Dendritic cell treated with granulocyte-macrophage colony-stimulating factor and Interleukin-4, amounts not matched to agents 40 ng/mL and 50 ng/mL, for 4 days (primary cell): Measurements from ENCODE around the gene LRRN2.
"Not testable (repeated sequence)": the region's sequence is repeated elsewhere in the genome, so short reads cannot be mapped to it uniquely, and the experiment has no call there.

Experiments used
- H3K27ac Mint-ChIP-seq: one replicate; pipeline ENCODE4 v1.8.0; 2022; ENCODE audit warnings: mild to moderate bottlenecking, mixed read lengths
- H3K27me3 Mint-ChIP-seq: one replicate; pipeline ENCODE4 v1.8.0; 2022; ENCODE audit warnings: mild to moderate bottlenecking, mixed read lengths
- H3K36me3 Mint-ChIP-seq: one replicate; pipeline ENCODE4 v1.8.0; 2022; ENCODE audit warnings: low read depth, mixed read lengths
- H3K4me1 Mint-ChIP-seq: one replicate; pipeline ENCODE4 v1.8.0; 2022; ENCODE audit warnings: low read depth, mixed read lengths
- H3K4me3 Mint-ChIP-seq: one replicate; pipeline ENCODE4 v1.8.0; 2022; ENCODE audit warnings: mild to moderate bottlenecking, moderate library complexity, mixed read lengths
- H3K9me3 Mint-ChIP-seq: one replicate; pipeline ENCODE4 v1.8.0; 2022; ENCODE audit warnings: mixed read lengths
- intact Hi-C: fragments of 100-400 bp; cut with micrococcal nuclease; formaldehyde crosslinking; loops from one replicate; pipeline ENCODE4 v1.15.0; 2022

The LRRN2 gene

GRCh38 chr1:204575221-204576190 lies 110.0 kb downstream of the LRRN2 start:
- Mint-ChIP-seq H3K27me3 (no peaks in the 10 kb centered on the region), H3K36me3 (peaks cover 66% of the 10 kb centered on the region), H3K4me1 (peaks cover 16% of the 10 kb centered on the region), H3K9me3 (no peaks in the 10 kb centered on the region), H3K27ac (no peak overlapping the region), H3K4me3 (no peak overlapping the region)
- intact Hi-C loops, result no loop called here

- intact Hi-C loops, result no loop called here
- no peak overlapping the region for H3K4me3 Mint-ChIP-seq
- peaks cover 66% of the 10 kb centered on the region for H3K36me3 Mint-ChIP-seq
- no peaks in the 10 kb centered on the region for H3K9me3 Mint-ChIP-seq
- H3K27me3 Mint-ChIP-seq, result no peaks in the 10 kb centered on the region
- peaks cover 16% of the 10 kb centered on the region for H3K4me1 Mint-ChIP-seq
- no peak overlapping the region for H3K27ac Mint-ChIP-seq
Measured at GRCh38 chr1:204574865-204575163, 110.7 kb downstream of the LRRN2 start.

GRCh38 chr1:204574016-204574864 lies 111.3 kb downstream of the LRRN2 start:
- H3K36me3 Mint-ChIP-seq, result peaks cover 68% of the 10 kb centered on the region
- H3K27me3 Mint-ChIP-seq, result no peaks in the 10 kb centered on the region
- no peaks in the 10 kb centered on the region for H3K9me3 Mint-ChIP-seq
- intact Hi-C loops, result no loop called here
- no peak overlapping the region for H3K4me3 Mint-ChIP-seq
- peaks cover 15% of the 10 kb centered on the region for H3K4me1 Mint-ChIP-seq
- H3K27ac Mint-ChIP-seq, result no peak overlapping the region

- Mint-ChIP-seq H3K27ac (no peak overlapping the region), H3K9me3 (no peaks in the 10 kb centered on the region), H3K4me1 (peaks cover 5% of the 10 kb centered on the region), H3K4me3 (no peak overlapping the region), H3K36me3 (peaks cover 79% of the 10 kb centered on the region), H3K27me3 (no peaks in the 10 kb centered on the region)
- intact Hi-C loops, result no loop called here
Measured at GRCh38 chr1:204572923-204573922, 112.3 kb downstream of the LRRN2 start.

GRCh38 chr1:204571631-204572030 lies 113.9 kb downstream of the LRRN2 start:
- Mint-ChIP-seq H3K4me3 (no peak overlapping the region), H3K27ac (no peak overlapping the region), H3K27me3 (no peaks in the 10 kb centered on the region), H3K36me3 (peaks cover 91% of the 10 kb centered on the region), H3K4me1 (no peaks in the 10 kb centered on the region), H3K9me3 (no peaks in the 10 kb centered on the region)
- intact Hi-C loops, result no loop called here

DNA sequence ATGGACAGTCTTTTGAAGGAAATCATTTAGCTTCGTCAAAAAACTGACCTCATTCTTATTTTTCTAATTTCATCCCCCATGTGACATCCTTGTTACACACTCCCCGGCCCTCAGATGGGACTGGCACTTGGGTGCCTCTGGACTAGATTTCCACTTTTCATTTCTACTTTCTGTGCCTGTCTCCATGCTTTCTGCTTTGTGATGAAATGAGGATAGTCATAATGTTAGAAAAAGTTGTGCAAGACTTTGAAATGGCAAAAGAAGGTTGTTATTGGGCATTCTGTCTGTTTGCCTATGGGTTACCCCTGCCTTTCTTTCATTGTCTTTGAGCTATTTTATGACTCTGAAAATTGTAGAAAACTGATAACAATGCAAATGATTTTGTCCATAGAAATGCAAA lies 114.4 kb downstream of the LRRN2 start:
- intact Hi-C loops, result no loop called here
- H3K4me3 Mint-ChIP-seq, result no peak overlapping the region
- no peaks in the 10 kb centered on the region for H3K27me3 Mint-ChIP-seq
- no peak overlapping the region for H3K27ac Mint-ChIP-seq
- peaks cover 91% of the 10 kb centered on the region for H3K36me3 Mint-ChIP-seq
- H3K9me3 Mint-ChIP-seq, result no peaks in the 10 kb centered on the region
- no peaks in the 10 kb centered on the region for H3K4me1 Mint-ChIP-seq

DNA sequence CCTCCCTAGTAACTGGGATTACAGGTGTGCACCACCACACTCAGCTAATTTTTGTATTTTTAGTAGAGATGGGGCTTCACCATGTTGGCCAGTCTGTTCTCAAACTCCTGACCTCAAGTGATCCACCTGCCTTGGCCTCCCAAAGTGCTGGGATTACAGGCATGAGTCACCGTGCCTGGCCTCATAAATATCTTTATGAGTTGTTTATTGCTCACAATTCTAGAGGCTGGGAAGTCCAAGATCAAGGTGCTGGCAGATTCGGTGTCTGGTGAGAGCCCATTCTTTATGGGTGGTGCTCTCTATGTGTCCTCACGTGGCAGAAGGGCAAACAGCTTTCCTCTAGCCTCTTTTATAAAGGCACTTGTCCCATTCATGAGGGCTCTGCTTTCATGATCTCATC lies 115.5 kb downstream of the LRRN2 start:
- H3K27me3 Mint-ChIP-seq, intact Hi-C loops, H3K4me3 Mint-ChIP-seq, H3K4me1 Mint-ChIP-seq, H3K9me3 Mint-ChIP-seq, H3K27ac Mint-ChIP-seq: not testable (repeated sequence)
- H3K36me3 Mint-ChIP-seq, result peaks cover 95% of the 10 kb centered on the region

GRCh38 chr1:204569478-204569877 lies 116.1 kb downstream of the LRRN2 start:
- intact Hi-C loops, result loop anchor here (5.0 kb wide), 1 partner anchor 193 kb away; no protein-coding TSS in a partner anchor
- H3K4me1 Mint-ChIP-seq, result no peaks in the 10 kb centered on the region
- peaks cover 95% of the 10 kb centered on the region for H3K36me3 Mint-ChIP-seq
- H3K4me3 Mint-ChIP-seq, result no peak overlapping the region
- H3K9me3 Mint-ChIP-seq, result no peaks in the 10 kb centered on the region
- no peak overlapping the region for H3K27ac Mint-ChIP-seq
- H3K27me3 Mint-ChIP-seq, result no peaks in the 10 kb centered on the region

DNA sequence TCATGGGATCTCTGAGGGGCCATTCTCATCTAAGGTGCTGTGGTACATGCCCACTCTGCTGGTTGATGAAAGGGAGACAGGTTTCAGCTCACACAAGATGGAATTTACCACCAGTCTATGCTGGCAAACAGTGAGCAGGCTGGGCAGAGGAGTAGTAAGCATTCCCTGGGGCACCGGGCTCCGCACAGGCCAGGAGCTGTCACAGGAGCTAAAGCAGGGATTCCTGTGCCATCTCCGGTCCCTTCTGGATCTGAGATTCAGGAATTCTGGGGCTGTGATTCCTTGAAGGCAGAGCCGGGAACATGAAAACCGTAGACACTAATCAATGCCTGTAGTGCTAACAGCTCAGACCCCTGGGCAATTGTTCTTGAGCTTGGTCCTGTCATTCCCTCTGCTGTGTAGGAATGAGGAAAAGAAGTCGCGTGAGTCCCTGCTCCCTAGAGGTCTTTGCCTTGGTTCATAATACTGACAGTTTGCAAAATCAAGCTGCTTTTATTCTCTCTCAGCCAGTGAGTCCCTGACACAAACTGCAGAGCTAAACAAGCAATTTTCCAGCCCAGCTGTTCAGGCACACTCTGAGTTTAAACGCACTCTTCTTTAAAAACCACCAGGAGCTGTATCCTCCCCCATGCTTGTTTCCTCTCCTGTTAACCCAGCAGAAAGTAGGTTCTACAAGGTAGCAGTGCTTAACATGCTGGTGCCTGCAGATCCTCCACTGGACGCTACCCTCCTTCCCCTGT lies 116.8 kb downstream of the LRRN2 start:
- Mint-ChIP-seq H3K9me3 (no peaks in the 10 kb centered on the region), H3K27me3 (no peaks in the 10 kb centered on the region), H3K36me3 (peaks cover 95% of the 10 kb centered on the region), H3K27ac (no peak overlapping the region), H3K4me1 (no peaks in the 10 kb centered on the region), H3K4me3 (no peak overlapping the region)
- intact Hi-C loops, result loop anchor here (5.0 kb wide), 1 partner anchor 194 kb away; no protein-coding TSS in a partner anchor
